GM21381 (cell line): Measurements from ENCODE around the gene OGFOD3.
"Not testable (repeated sequence)": the region's sequence is repeated elsewhere in the genome, so short reads cannot be mapped to it uniquely, and the experiment has no call there.

Experiments
- ATAC-seq: cut with Tn5 transposase; IDR thresholded peaks from one replicate; pipeline ENCODE4 v1.9.1; 2021; ENCODE audit warnings: mild to moderate bottlenecking, moderate library complexity; ENCODE audit not compliant: unreplicated experiment

The OGFOD3 gene, protein sequence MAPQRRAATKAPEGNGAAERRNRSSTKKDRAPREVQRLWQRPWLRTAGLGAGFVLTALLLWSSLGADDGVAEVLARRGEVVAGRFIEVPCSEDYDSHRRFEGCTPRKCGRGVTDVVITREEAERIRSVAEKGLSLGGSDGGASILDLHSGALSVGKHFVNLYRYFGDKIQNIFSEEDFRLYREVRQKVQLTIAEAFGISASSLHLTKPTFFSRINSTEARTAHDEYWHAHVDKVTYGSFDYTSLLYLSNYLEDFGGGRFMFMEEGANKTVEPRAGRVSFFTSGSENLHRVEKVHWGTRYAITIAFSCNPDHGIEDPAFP

DNA sequence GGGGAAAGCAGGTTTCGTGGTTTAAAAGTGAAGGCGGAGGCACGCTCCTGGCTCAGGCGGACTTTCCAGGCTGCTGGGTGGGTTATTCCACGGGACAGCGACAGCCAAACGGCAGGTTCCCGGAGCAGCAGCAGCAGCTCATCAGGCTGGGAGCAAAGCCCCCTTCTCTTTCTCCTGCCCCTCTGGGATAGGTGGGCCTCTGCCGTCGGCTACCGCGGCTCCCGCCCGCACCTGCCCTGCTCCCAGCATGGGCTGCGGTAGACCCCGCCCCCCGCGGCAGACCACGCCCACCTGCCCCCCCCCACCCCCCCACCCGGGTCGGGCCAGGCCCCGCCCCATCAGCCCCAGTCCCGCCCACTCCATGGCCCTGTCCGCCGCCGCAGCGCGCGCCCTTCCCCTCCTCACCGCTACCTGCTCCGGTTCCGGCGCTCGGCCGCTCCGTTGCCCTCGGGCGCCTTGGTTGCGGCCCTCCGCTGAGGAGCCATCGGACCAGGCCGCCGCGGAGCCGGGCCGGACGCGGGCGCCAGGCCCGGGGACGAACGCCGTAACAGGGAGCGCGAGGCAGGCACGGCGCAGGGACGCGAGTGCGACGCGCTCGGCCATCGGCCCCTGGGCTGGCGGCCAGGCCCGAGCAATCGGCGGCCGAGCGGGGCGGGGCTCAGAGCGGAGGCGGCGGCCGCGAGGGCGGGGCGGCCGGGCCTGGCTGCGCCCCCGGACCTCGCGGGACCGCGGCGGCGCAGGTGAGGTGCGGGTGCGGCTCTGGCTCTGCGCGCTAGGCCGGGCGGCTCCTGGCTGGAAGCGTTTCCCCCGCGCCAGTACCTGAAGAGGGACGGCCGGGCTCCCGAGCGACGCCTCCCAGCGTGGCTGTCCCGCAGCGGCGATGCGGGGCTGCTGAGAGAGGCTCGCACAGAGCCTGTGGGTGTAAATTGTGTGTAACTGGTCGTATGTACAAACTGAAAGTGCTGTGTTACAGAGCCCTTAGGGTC is at the start of gene OGFOD3, which contains the start of gene HEXD:
OGFOD3 (minus strand) TSS at position 586 of the 986 bp plus-strand sequence; CDS start at position 485, 101 bp downstream.
HEXD (plus strand) TSS at position 347 of the 986 bp plus-strand sequence. CDS start 1,453 bp downstream, outside the sequence.
- peak; percentile 86 for ATAC-seq

DNA sequence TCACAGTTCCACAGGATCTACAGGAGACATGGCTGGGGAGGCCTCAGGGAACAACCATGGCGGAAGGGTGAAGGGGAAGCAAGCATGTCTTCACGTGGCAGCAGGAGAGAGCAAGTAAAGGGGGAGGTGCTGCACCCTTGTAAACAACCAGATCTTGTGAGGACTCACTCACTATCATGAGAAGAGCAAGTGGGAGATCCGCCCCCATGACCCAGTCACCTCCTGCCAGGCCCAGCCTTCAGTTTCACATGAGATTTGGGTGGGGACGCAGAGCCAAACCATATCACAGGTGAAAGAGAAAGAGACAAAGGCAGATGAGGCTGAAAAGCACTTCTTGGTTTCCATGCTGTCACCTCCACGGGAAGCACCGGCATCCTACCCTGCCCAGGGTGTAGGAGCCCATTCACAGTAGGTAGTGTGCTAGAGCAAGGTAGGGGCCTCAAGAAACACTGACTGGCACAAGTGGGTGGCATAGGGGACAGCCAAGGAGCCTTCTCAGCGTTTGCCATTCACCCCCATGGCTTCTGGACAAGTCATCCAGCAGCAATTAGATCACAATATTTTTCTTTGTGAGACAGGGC is 46.7 kb upstream of the OGFOD3 start:
- ATAC-seq = no peak

DNA sequence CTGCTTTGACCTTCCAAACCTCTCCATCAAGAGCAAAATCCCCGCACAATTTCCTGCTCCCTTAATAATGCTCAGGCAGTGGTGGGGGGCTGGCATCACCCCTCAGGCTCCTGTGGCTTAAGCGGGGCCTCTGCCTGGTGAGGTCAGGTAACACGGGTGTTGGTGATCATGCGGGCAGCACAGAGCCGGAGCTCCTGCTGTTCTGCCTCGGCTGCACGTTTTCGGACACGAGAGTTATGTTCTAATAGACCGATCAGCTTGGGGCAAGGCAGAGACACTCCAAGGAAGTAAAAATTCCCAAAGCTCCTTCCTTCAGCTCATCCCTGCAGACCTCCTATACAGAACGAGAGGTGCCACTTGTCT is 46.2 kb upstream of the OGFOD3 start:
- no peak for ATAC-seq

DNA sequence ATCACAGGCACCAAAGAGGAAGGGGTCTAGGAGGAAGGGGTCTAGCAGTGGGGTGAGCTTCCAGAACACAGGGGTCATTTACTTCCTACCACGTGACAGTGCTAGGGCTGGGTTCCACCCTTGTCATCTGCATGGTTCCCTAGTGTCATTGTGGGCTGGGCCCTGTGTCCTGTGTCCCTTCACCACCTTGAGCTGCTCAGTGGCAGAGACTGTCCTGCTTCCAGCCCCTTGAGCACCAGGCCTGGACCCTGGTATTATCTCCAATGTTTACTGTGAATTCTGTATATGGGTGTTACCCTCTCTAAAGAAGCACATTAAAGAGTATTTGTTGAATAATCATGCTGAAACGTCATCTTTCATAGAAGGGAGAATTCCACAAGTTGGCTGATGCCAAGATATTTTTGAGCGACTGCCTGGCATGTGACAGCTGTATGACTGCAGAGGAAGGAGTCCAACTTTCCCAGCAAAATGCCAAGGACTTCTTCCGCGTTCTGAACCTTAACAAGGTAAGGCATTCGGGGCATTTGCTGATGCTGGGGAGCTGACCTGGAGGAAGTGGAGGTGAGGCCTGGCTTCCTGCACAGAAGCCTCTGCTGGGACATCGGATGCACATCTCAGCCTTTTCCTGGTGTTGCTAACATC is 45.7 kb upstream of the OGFOD3 start:
- no peak for ATAC-seq

DNA sequence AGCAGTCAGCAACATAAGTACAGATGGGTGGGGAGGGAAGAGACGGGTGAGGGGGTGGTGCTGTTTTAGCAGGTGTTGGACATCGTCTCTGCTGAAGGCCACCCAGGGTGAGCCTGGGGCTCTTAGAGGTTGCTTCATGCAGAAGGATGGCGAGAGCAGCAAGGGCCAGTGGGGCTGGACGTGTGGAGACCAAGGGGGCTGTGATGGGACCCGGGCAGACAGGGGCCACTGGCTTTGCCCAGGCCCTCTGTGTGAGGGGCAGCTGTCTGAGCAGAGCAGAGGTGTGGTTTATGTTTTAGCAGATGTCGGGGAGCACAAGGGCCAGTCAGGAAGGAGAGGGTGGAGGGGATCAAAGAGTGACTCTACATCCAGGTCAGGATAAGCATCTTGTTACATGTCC is 45.0 kb upstream of the OGFOD3 start:
- ATAC-seq = no peak

DNA sequence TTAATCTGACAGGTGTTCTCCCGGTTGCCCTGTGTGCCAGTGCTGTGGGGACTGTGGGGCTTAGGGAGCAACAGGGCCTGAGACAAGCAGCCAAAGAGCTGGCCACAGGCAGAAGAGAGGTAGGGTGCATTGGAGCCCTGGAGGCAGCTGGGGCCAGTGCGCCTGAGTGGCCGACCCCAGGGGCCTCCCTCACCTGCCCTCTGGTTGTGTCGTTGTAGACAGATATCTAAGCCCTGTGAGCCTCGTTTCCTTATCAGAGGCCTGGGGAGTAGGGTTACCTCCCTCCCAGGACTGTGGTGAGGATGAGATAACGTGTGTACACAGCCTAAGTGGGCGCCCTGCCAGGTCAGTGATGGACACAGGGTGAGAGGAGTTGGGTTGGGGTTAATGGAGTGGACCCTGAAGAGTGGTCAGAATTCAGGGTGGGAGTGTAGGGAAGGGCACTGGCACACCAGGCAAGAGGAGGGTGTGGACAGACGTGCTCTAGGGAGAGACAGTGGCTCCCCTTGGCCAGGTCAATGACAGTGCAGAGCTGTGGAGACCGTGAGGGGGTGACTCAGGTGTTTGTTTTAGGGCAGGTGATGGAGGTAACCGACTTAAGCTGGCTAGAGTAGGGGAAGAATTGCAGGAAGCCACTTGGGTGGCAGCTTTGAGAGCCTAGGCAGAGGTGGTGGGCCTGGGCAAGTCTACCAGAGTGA is 43.6 kb upstream of the OGFOD3 start:
- no peak for ATAC-seq

DNA sequence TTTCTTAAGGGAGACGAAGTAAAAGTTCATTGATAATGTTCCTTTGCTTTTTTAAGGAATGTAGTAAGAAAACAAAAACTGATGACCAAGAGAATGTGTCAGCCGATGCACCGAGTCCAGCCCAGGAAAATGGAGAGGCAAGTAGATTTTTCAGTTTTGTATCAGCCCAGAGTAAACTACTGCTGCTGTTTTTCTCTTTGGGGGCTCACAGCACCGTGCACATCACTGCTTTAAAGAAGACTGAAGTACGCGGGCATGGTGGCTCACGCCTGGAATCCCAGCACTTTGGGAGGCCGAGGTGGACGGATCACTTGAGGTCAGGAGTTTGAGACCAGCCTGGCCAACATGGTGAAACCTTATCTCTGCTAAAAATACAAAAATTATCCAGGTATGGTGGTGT is 41.5 kb upstream of the OGFOD3 start:
- ATAC-seq = not testable (repeated sequence)

DNA sequence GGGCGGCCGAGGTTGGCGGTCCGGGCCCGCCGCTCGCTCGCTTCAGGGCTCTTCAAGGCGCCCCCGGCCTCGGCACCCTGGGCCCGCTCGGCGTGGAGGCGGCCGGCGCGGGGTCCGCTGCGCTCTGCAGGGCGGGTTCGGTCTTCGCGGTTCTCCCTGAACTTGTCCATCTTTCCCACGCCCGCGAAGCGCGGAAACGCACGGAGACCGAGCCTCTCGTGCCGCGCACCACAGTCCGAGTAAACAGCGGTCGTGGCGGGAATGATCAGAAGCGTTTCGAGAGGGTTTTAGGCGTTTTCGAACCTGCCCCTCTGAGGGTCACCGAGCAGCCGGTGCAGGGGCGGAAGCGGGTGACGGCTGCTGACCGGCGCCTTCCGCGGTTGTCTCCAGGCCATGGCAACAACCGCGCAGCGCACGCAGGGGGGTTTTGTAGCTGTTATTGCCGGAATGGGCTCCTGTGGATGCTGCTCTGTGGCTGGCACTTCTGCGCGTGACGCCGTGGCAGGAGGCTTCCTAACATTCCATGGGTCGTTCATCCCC is 40.6 kb upstream of the OGFOD3 start:
- peak; percentile 1 for ATAC-seq

DNA sequence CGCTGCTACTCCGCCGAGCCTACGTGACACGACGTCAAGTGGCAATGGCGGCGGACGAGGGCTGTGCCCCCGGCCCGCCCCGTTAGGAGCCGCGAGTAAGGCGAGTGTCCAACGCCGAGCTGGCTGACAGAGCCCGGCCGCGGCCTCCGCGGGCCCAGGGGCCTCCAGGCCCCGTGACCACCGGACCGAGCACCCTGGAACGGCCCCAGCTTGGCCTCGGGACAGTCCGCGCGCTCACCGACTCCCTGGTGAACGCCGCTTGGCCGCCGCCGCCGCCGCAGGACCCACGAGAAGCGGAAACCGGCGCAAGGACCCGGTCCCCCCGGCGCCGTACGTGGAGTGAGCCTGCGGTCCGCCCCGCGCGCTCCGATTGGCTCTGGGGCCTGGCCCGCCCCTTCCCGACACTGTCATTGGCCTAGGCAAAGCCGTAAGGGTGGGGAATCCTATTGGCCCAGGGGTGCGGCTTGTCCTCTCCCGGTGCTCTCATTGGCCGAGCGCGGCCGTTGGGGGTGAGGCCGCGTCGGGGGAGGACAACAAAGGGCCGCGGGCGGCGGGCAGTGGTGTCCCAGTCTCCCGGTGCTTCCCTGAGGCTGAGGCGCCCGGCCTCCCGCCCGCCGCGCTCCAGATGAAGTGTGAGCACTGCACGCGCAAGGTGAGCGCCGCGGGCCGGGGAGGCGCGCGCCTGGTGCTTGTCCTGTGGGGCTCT is 39.9 kb upstream of the OGFOD3 start, which contains the start of gene NARF:
NARF (plus strand) TSS at position 563 of the 706 bp plus-strand sequence; CDS start at position 626, 63 bp downstream.
- ATAC-seq = peak; percentile 90

DNA sequence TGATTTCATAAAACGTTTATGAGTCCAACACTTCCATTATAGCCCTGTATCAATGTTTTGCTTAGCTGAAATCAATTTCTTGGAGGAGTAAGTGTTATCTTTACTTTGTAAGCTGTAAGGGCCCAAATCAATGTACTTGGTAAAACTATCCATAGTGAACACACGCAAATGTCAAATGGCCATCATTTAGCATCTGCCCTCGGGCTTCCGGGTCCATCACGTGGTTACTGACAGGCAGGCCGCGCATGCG is 39.5 kb upstream of the OGFOD3 start:
- no peak for ATAC-seq

DNA sequence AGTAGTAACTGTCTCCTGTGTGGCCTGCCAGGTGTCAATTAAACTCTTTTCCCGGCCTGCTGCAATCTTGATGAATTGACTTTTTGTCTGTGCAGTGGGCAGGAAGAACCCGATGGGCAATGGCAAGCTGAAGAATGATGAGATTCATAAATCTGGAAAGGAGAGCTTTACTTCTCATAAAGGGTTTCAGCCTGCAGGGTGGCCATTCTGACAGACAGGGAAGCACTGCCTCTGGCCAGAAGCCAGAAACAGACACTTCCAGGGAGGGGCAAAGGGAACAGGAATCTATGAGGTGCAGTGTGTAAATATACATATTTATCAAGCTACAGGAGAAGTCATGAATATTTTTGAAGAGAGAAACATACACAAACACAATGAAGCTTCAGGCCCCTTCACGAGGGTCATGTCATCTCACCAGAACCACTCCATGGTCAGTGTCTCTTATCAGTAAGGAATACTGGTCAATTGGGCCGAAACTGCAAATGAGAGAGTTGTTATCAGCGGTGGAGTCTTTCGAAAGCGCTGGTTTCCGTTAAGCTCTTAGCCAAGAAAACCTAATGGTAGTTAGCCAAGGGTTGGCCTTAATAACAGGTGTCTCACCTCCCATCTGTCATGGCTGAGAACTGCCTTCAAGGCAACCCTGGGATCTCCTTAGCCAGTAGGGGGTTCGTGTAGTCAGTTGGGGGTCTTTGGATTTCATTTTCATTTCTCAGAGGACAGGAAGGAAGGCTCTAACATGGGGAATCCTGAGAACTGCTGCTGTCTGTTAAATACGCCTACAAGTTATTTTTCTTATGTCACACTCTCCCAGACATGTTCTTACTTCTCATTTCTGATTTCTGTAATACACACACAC is 38.9 kb upstream of the OGFOD3 start:
- ATAC-seq = no peak

DNA sequence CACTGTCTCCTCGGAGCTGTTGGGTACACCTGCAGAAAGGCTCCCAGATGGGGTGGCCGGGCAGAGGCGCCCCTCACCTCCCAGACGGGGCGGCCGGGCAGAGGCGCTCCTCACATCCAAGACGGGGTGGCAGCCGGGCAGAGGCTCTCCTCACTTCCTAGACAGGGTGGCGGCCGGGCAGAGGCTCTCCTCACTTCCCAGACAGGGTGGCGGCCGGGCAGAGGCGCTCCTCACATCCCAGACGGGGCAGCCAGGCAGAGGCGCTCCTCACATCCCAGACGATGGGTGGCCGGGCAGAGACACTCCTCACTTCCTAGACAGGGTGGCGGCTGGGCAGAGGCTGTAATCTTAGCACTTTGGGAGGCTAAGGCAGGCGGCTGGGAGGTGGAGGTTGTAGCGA is 35.3 kb upstream of the OGFOD3 start:
- ATAC-seq = not testable (repeated sequence)

DNA sequence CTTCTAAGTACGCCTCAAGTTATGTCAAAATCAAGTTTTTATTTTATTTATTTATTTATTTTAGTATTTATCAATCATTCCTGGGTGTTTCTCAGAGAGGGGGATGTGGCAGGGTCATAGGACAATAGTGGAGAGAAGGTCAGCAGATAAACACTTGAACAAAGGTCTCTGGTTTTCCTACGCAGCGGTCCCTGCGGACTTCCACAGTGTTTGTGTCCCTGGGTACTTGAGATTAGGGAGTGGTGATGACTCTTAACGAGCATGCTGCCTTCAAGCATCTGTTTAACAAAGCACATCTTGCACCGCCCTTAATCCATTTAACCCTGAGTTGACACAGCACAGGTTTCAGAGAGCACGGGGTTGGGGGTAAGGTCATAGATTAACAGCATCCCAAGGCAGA is 34.8 kb upstream of the OGFOD3 start:
- ATAC-seq = not testable (repeated sequence)

DNA sequence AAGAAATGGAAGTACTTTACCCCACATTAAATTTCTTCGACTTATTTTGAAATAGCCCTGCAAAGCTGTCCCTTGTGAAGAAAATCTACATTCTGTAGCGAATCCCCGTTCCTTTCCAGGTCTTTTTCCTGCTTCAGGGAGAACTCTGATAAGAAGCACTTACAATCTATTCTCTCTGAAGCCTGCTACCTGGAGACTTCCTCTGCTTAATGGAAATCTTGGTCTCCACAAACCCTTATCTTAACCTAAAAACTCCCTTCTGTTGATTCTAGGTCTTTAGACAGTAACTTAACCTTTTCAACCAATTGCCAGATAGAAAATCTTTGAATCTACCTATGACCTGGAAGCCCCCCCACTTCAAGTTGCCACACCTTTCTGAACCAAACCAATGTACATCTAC is 33.8 kb upstream of the OGFOD3 start:
- ATAC-seq = no peak

DNA sequence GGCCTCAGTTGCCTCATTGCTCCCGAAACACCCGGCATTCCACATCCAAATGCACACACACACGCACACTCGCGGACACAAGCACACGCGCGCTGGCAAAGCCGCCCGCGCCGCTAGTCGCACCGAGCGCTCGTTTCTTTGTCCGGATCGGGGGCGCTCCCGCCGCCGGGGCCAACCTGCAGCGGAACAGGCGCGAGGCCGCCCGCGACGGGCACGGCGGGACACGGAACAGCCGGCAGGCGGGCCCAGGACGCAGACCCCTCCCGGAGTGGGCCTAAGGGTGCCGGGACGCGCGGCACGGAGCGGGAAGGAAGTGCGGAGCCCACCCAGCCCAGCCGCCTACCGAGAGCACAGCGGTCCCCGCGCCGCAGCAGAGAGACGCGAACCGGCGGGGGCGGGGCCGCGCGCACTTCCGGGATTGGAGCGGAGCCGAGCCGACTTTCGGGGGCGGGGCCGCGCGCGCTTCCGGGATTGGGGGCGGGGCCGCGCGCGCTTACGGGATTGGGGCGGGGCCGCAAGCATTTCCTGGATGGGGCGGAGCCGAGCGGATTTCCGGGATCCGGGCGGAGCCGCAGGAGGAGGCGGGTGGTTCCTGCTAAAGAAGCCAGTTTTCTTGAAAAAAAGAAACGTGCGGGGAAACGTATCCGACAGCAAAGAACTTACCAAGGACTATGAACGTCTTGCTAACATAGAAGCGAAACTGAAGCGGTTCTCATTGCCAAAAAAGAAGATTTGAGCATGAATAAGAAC is 32.1 kb upstream of the OGFOD3 start, which contains the start of gene CYBC1:
CYBC1 (minus strand) TSS at position 396 of the 750 bp plus-strand sequence. CDS start 1,498 bp downstream, outside the sequence.
- ATAC-seq = peak; percentile 66

DNA sequence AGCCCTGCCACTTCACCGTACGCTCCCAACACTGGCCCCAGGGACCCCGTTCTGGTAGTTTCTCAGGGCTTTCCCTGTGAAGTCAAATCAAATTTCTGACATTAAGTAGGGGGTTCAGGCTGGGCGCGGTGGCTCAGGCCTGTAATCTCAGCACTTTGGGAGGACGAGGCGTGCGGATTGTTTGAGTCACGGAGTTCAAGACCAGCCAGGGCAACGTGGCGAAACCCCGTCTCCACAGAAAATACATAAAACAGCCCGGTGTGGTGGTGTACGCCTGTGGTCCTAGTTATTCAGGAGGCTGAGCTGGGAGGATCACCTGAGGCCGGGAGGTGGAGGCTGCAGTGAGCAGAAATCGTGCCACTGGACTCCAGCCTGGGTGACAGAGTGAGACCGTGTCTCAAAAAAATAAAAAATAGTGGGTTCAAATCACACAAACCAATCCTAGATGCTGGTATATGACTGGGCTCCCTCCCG is 31.5 kb upstream of the OGFOD3 start:
- ATAC-seq = peak; percentile 1

DNA sequence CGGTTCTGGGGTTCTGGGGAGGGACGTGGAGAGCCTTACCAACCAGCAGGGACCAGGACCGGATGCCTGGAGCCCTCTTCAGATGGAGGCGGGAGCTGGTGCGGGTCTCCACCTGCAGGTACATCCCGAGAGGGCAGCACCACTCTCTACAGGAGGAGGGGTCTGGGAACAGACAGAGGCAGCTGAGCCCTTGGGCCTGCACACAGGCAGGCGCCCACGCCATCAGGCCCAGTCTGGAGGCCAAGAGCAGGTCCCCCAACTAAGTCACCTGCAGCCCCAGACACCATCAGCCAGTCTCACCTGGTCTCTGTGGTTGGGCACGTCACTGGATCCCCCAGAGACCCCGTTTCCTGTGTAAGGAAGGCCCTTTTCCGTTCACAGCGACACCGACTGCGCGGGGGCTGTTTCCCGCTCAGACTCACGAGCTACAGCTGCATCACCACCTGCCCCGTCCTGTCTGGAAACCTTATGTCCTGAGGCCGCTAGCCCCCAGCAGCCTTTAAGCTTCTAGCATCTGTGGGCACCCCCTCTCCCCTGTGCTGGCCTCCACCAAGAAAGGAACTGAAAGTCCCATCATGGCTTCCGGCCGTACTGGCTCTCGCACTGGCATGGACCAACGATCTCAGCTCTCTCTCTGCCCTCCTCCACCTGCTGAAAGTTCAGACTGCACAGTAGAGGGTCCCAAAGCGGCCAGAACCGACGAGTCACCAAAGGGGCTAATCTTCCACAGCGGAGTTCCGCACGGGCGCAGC is 30.9 kb upstream of the OGFOD3 start:
- peak; percentile 45 for ATAC-seq
